RWPE1 (cell line): ENCODE data around the gene SDK2.
A peak's percentile ranks its signal among the peaks of the same experiment; 100 is the strongest.

ENCODE experiments used
- CTCF ChIA-PET: fragments of 350-600 bp; sonication (Branson Sonifier 250); formaldehyde crosslinking; extraction: SDS; loops from one replicate; lab custom pipeline; 2021; lab: Yijun Ruan, JAX
- POLR2A ChIA-PET: fragments of 400-600 bp; formaldehyde crosslinking; extraction: SDS; loops from one replicate; lab custom pipeline; 2020; ENCODE audit warnings: antibody characterized with exemption; ENCODE audit not compliant: low non-redundant PET; lab: Yijun Ruan, JAX
- DNase-seq: peaks from one replicate; pipeline ENCODE4 v3.0.0; 2012; ENCODE audit warnings: low spot score
- H3K27ac ChIP-seq: fragments of 450-650 bp; 2 replicates; pipeline ENCODE4 v1.5.1; 2017
- TF ChIP-seq, protein P1 (sequence below): fragments of 450-650 bp; conservative IDR thresholded peaks from 2 replicates; pipeline ENCODE4 v1.5.1; 2017; ENCODE audit warnings: low read depth, mild to moderate bottlenecking

Gene SDK2

DNA sequence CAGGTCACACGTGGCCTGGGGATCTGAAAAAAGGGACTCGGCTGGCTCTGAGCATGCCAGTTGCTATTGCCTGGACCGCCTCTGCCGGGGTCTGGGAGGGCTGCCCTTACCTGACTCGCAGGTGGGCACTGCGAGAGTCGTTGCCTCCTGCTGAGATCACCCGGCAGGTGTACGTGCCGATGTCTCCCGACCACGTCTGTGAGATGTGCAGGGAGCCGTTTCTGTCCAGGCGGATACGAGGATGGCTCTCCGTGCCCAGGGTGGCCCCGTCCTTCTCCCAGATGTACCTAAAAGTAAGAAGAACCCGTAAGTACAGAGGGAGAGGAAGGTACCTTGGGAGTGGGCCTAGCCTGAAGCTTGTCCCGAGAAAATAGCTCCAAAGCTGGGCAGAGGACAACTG, 220.4 kb downstream of the SDK2 start:
- DNase-seq = no peak
- H3K27ac ChIP-seq = no peak overlapping the region
- TF ChIP-seq, protein P1, sequence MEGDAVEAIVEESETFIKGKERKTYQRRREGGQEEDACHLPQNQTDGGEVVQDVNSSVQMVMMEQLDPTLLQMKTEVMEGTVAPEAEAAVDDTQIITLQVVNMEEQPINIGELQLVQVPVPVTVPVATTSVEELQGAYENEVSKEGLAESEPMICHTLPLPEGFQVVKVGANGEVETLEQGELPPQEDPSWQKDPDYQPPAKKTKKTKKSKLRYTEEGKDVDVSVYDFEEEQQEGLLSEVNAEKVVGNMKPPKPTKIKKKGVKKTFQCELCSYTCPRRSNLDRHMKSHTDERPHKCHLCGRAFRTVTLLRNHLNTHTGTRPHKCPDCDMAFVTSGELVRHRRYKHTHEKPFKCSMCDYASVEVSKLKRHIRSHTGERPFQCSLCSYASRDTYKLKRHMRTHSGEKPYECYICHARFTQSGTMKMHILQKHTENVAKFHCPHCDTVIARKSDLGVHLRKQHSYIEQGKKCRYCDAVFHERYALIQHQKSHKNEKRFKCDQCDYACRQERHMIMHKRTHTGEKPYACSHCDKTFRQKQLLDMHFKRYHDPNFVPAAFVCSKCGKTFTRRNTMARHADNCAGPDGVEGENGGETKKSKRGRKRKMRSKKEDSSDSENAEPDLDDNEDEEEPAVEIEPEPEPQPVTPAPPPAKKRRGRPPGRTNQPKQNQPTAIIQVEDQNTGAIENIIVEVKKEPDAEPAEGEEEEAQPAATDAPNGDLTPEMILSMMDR = no peak
- ChIA-PET CTCF (interaction anchor here (0.6 kb wide), 1 partner anchor 417 kb away, joined by 3 read pairs; no protein-coding TSS in a partner anchor), POLR2A (interaction anchor here (0.6 kb wide), 1 partner anchor 12 kb away, joined by 6 read pairs; no protein-coding TSS in a partner anchor)

DNA sequence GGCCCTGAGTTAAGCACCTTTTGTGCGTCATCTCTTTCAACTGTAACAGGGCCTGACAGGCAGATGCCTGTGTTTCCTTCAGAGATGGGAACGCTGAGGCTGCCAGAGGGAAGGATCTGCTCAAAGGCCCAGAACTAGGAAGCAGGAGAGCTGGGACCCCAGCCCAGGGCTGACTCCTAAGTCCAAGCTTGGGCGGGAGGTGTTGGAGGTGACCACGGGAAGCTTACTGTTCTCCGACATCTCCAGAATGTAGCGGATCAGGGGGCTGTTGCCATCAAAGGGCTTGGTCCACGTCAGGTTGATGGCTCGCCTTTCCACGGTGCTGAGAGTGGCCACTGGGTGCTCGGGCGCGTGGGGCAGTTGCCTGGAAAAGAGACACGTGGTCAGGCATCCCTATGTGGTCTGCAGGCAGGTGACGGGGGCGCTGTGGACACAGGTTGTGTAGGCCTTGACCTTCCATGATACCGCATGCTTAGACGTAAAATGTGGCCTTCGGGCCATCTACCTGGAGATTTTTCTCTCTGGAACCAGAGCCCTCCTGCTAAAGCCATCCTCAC, 221.0 kb downstream of the SDK2 start:
- POLR2A ChIA-PET = interaction anchor here (0.6 kb wide), 1 partner anchor 12 kb away, joined by 6 read pairs; no protein-coding TSS in a partner anchor
- no peak overlapping the region for H3K27ac ChIP-seq
- DNase-seq = no peak
- CTCF ChIA-PET = interaction anchor here (0.6 kb wide), 1 partner anchor 417 kb away, joined by 3 read pairs; no protein-coding TSS in a partner anchor
- TF ChIP-seq, protein P1 = no peak

DNA sequence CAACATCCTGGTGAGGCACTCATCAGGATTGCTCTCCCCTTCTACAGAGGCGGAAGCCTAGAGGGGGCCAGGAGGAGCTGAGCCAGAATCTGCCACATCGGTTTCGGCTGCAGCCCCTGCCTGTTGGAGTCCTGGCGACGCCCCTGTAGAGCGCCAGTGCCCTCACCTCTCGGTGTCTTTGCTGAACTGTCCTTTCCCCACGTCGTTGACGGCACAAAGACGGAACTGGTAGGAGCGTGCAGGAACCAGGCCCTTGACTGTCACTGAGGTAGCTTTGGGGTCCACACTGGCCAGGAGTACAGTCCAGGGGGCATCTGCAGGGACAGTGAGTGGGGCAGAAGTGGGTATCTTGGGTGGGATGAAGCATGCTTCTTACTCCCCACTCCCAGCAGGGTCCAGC, 222.1 kb downstream of the SDK2 start:
- ChIA-PET POLR2A (no interaction called here), CTCF (interaction anchor here (0.6 to 1.2 kb wide), 3 partner anchors 81 to 865 kb away, joined by 3 to 5 read pairs (median 4); no protein-coding TSS in a partner anchor)
- no peak for DNase-seq
- no peak overlapping the region for H3K27ac ChIP-seq
- TF ChIP-seq, protein P1 = no peak

DNA sequence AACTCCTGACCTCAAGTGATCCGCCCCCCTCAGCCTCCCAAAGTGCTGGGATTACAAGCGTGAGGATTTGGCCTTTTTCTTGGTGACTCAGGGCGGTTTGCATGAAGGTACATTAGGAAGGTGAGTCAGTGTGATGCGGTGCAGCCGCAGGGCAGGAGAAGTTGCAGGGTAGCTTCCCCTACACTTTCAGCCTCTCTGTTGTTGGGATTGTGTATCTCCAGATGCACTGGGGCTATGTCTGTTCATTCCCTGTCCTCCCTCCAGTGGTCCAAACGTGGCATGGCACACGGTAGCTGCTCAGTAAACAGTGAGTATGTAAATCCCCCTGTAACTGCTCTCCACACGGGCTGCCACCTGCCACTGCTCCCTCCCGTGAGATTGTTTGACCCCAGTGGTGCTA, 223.3 kb downstream of the SDK2 start:
- peak; percentile 91 for DNase-seq
- ChIA-PET CTCF (interaction anchor here (0.5 to 1.2 kb wide), 10 partner anchors 9 to 689 kb away, joined by 3 to 8 read pairs (median 3); no protein-coding TSS in a partner anchor), POLR2A (no interaction called here)
- TF ChIP-seq, protein P1 = no peak
- H3K27ac ChIP-seq = no peak overlapping the region

DNA sequence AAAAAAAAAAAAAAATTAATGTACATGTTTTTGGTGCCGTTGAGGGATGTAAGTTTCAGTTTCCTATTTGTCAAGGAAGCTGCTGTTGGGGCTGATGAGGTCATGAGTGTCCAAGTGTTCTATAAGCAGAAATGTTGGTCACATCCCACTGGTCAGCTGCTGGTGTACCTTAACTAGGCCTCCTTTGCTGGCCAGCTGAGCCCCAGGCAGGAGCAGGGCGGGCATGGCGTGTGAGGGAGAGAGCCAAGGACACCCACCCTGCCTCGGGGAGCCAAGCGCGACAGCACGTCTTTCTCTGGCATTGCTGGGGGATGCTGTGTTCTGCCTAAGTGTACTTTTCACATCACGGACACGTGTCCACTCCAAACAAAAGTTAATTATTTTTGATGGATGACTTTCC, 224.4 kb downstream of the SDK2 start:
- CTCF ChIA-PET = no interaction called here
- POLR2A ChIA-PET = no interaction called here
- no peak for DNase-seq
- no peak overlapping the region for H3K27ac ChIP-seq
- TF ChIP-seq, protein P1 = no peak

DNA sequence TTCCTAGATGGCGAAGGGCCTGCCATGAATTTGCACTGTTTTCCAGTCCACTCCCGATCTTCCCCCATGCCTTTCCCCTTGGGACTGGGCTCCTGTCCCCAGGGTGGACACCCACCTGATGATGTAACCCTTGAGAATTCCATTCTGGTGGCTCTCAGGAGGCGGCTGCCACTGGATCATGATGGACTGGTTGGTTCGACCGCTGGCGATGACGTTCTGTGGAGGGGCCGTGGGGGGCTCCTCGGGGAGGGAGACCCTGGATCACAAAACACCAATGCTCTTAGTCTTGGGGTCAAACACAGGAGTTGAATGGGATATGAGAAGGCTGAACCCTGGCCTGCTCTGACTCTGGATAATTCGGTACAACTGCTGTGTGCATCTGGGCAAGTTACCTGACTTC, 225.2 kb downstream of the SDK2 start:
- TF ChIP-seq, protein P1 = no peak
- POLR2A ChIA-PET = no interaction called here
- CTCF ChIA-PET = no interaction called here
- no peak overlapping the region for H3K27ac ChIP-seq
- no peak for DNase-seq
